K562 (cell line): ENCODE results near the gene NPAS3. TPM values are rescaled to one million over a fixed set of nuclear protein-coding genes. Genes with fewer than 3 reads are reported as not detected.

Experiments used
- ATAC-seq: fragments of 200-7000 bp; cut with Tn5 transposase; 3 replicates; pipeline ENCODE4 v1.9.1; 2020; ENCODE audit warnings: moderate library complexity
- BruUV-seq: library from RNA; stranded (reverse); fragments of 400-500 nt; replicated peaks from 2 replicates; lab custom pipeline; 2021; lab: Mats Ljungman, UMichigan
- CTCF ChIA-PET: fragments of 300-600 bp; formaldehyde crosslinking; extraction: SDS; loops from one replicate; lab custom pipeline; 2021; ENCODE audit warnings: low intra/inter-chr PET ratio; lab: Yijun Ruan, JAX
- POLR2A ChIA-PET: fragments of 300-600, 350-650 bp; sonication (Branson Sonifier 250); formaldehyde crosslinking; extraction: SDS; loops from one replicate; lab custom pipeline; 2021; ENCODE audit warnings: antibody characterized with exemption, inconsistent platforms; lab: Yijun Ruan, JAX
- DNase-seq, 4 experiments: peaks; one replicate each; pipeline versions ENCODE4 v3.0.0 to v3.0.0-alpha.2; 2011 to 2018; ENCODE audit warnings: low spot score in 3 of 4, mixed read lengths in 3 of 4; ENCODE audit errors: extremely low read depth in 1 of 4
- FAIRE-seq: peaks from 2 replicates; lab custom pipeline; 2011; peaks lifted over from hg19 to GRCh38; lab: Jason Lieb, UNC
- H2AFZ ChIP-seq: 2 replicates; pipeline ENCODE4 v1.6.0; 2011; ENCODE audit warnings: low read depth, low read length, control low read depth, inconsistent platforms
- H3K27ac ChIP-seq: fragments of 200-600 bp; 3 replicates; pipeline ENCODE4 v1.8.0; 2011; ENCODE audit warnings: low read depth, mild to moderate bottlenecking, control low read depth, inconsistent platforms, low read length, moderate library complexity, mixed read lengths; ENCODE audit errors: extremely low read depth
- H3K27me3 ChIP-seq, 2 experiments: fragments of 300-600 bp in 1 of 2; 2 replicates in 1 of 2; 3 replicates in 1 of 2; pipeline versions ENCODE4 v1.6.0 to v1.8.0; 2011; ENCODE audit warnings: inconsistent platforms in 2 of 2, low read length in 2 of 2, mild to moderate bottlenecking in 1 of 2, mixed read lengths in 1 of 2, moderate library complexity in 1 of 2; ENCODE audit not compliant: control insufficient read depth in 2 of 2, insufficient read depth in 2 of 2
- H3K36me3 ChIP-seq: fragments of 300-600 bp; 3 replicates; pipeline ENCODE4 v1.8.0; 2011; ENCODE audit warnings: mild to moderate bottlenecking, low read length, inconsistent platforms; ENCODE audit not compliant: control insufficient read depth, insufficient read depth
- H3K4me1 ChIP-seq, 2 experiments: fragments of 200-600 bp in 1 of 2; replicated peaks in 1 of 2; 2 replicates in 1 of 2; 3 replicates in 1 of 2; pipeline versions ENCODE4 v1.5.1 to v1.8.0; 2011; ENCODE audit warnings: inconsistent platforms in 2 of 2, low read length in 2 of 2, mild to moderate bottlenecking in 1 of 2, mixed read lengths in 1 of 2, moderate library complexity in 1 of 2; ENCODE audit not compliant: control insufficient read depth in 2 of 2, insufficient read depth in 2 of 2
- H3K4me2 ChIP-seq: 2 replicates; pipeline ENCODE4 v1.6.1; 2011; ENCODE audit warnings: low read length, control low read depth, inconsistent platforms, mixed read lengths; ENCODE audit not compliant: insufficient read depth
- H3K4me3 ChIP-seq: fragments of 200-600 bp; sonication (generic), shearing (Covaris generic); 2 replicates; pipeline ENCODE4 v1.5.1; 2016; ENCODE audit warnings: control low read depth, inconsistent platforms
- H3K79me2 ChIP-seq: fragments of 200-600 bp; 3 replicates; pipeline ENCODE4 v1.8.0; 2011; ENCODE audit warnings: low read length, inconsistent platforms; ENCODE audit not compliant: control insufficient read depth, insufficient read depth
- H3K9ac ChIP-seq, 2 experiments: 2 replicates each; pipeline versions ENCODE4 v1.6.0 to v1.6.1; 2011; ENCODE audit warnings: low read depth in 2 of 2, low read length in 2 of 2, control low read depth in 1 of 2, inconsistent platforms in 1 of 2, mild to moderate bottlenecking in 1 of 2, mixed read lengths in 1 of 2; ENCODE audit not compliant: insufficient read depth in 1 of 2
- H3K9me1 ChIP-seq: one replicate; pipeline ENCODE4 v1.6.0; 2011; ENCODE audit warnings: inconsistent platforms, mild to moderate bottlenecking, low read length, moderate library complexity; ENCODE audit not compliant: control insufficient read depth, insufficient read depth
- H3K9me3 ChIP-seq: replicated peaks from 2 replicates; pipeline ENCODE4 v1.5.1; 2011; ENCODE audit warnings: low read depth, low read length, inconsistent platforms; ENCODE audit not compliant: control insufficient read depth, insufficient read depth
- H4K20me1 ChIP-seq: replicated peaks from 2 replicates; pipeline ENCODE4 v1.6.1; 2011; ENCODE audit warnings: low read length, inconsistent platforms, mixed read lengths; ENCODE audit not compliant: control insufficient read depth, insufficient read depth
- CBFA2T3 ChIP-seq: fragments of 450-650 bp; IDR thresholded peaks from 2 replicates; pipeline ENCODE4 v1.6.1; 2017
- CEBPG ChIP-seq, 3 experiments: fragments of 200-800 bp in 1 of 3; sonication (Bioruptor generic) in 1 of 3; sonication (generic) in 1 of 3; formaldehyde crosslinking in 1 of 3; IDR thresholded peaks in 2 of 3; conservative IDR thresholded peaks in 1 of 3; 2 replicates each; pipeline versions ENCODE4 v1.6.1 to v1.8.0; 2016 to 2022; ENCODE audit warnings: missing compliant biosample characterization in 2 of 3, missing genetic modification characterization in 2 of 3, mild to moderate bottlenecking in 1 of 3, missing genetic modification reagents in 1 of 3
- CREB3L1 ChIP-seq: fragments of 450-650 bp; IDR thresholded peaks from 2 replicates; pipeline ENCODE4 v1.6.1; 2014; ENCODE audit warnings: low read depth, mild to moderate bottlenecking, moderate library complexity, borderline replicate concordance
- E2F4 ChIP-seq: sonication (generic); formaldehyde crosslinking; IDR thresholded peaks from 2 replicates; pipeline ENCODE4 v1.8.0; 2022; ENCODE audit warnings: mild to moderate bottlenecking, low read depth, missing genetic modification reagents
- PHF8 ChIP-seq: fragments of 200-600 bp; sonication (generic); IDR thresholded peaks from 2 replicates; pipeline ENCODE4 v1.6.1; 2012; ENCODE audit warnings: mixed run types, mild to moderate bottlenecking, inconsistent platforms, low read length, moderate library complexity, borderline replicate concordance
- POLR2A ChIP-seq: fragments of 450-650 bp; conservative IDR thresholded peaks from 2 replicates; pipeline ENCODE4 v1.6.1; 2016
- TEAD4 ChIP-seq, 2 experiments: sonication (generic) in 1 of 2; formaldehyde crosslinking in 1 of 2; IDR thresholded peaks; 2 replicates each; pipeline versions ENCODE4 v1.6.1 to v1.8.0; 2012 to 2022; ENCODE audit warnings: borderline replicate concordance in 1 of 2, inconsistent platforms in 1 of 2, low read length in 1 of 2, mild to moderate bottlenecking in 1 of 2, missing genetic modification reagents in 1 of 2
- ZKSCAN8 ChIP-seq: fragments of 200-800 bp; sonication (Bioruptor generic); IDR thresholded peaks from 2 replicates; pipeline ENCODE4 v1.6.1; 2016; ENCODE audit warnings: missing genetic modification characterization, missing compliant biosample characterization
- ZNF12 ChIP-seq: sonication (generic); formaldehyde crosslinking; IDR thresholded peaks from 2 replicates; pipeline ENCODE4 v1.4.0; 2020; ENCODE audit warnings: mild to moderate bottlenecking, missing genetic modification reagents
- WGBS: fragments of 100-300 bp; shearing (Covaris generic); methylation state at CpG from one replicate; pipeline ENCODE4 v1.1.6; 2016; ENCODE audit warnings: low coverage, mixed read lengths; ENCODE audit not compliant: insufficient coverage; ENCODE audit errors: missing lambda C conversion rate; 5-methylcytosine and 5-hydroxymethylcytosine counted together
- in situ Hi-C: fragments of 300-500 bp; cut with MboI; formaldehyde crosslinking; loops from 4 replicates; pipeline ENCODE4 v1.15.0; 2018; ENCODE audit warnings: inconsistent platforms, mixed read lengths
- intact Hi-C: fragments of 100-400 bp; cut with micrococcal nuclease; formaldehyde crosslinking; loops from 2 replicates; pipeline ENCODE4 v1.14.2; 2022
- polyA plus RNA-seq, 8 experiments: library from polyadenylated mRNA; depleted of rRNA in 4 of 8; stranded (reverse) in 5 of 8; unstranded in 3 of 8; fragments of >200 nt; fragmentation: Nextera tagmentation in 2 of 8; fragmentation: Illumina TruSeq in 1 of 8; extraction: Ambion mirVana in 2 of 8; extraction: Trizol in 1 of 8; gene quantifications; 2 replicates each; pipeline versions ENCODE4 v1.2.1 to v1.2.3, GENCODE V29; 2011 to 2014; ENCODE audit warnings: inconsistent platforms in 1 of 8, missing spikeins in 1 of 8
- total RNA-seq, 7 experiments: library from RNA; depleted of rRNA in 6 of 7; stranded (reverse); fragments of >200 nt in 6 of 7; fragmentation: Illumina TruSeq in 2 of 7; extraction: Trizol in 2 of 7; gene quantifications; 2 replicates each; pipeline versions ENCODE4 v1.2.1 to v1.2.3, GENCODE V29; 2011 to 2021; ENCODE audit warnings: low replicate concordance in 1 of 7

Gene NPAS3
- total and polyA plus RNA-seq, 9 of the 15 experiments (the other 6 are each of a cell fraction or from before 2014, with no cell fraction given), result 0.04 TPM; not detected in 8

DNA sequence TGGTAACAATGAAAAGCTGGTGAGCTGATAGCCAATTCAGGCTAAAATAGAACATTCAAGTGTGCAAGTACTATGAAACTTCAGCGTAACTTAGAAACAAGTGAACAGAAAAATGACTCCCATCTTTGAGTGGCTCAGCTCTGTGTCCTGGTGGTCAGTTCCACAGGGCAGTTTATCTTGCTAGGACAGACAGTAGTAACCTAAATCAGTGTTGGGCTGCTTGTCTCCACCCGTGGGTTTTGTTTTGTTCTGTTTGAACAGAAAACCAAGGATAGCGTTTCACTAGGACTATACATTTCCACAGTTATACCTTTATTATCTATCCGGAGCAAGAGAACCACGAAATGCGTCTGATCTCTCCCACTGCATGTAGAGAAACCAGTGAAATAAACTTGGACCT, 544.4 kb downstream of the NPAS3 start:
- DNase-seq (peak in 2 of 4 experiments; percentile 27 to 30), FAIRE-seq (peak; percentile 68), ATAC-seq (peak; percentile 64)
- peak overlapping the region; percentile 52; the same call in 1 of the 2 replicates for H3K4me2 ChIP-seq
- no peak overlapping the region for H3K9ac ChIP-seq
- H3K9me3 ChIP-seq, result no peaks in the 10 kb centered on the region
- no peaks in the 10 kb centered on the region for H3K27me3 ChIP-seq
- no peak overlapping the region for H3K4me3 ChIP-seq
- no peaks in the 10 kb centered on the region for H3K9me1 ChIP-seq
- TF ChIP-seq CEBPG (CRISPR knock-in tag; IDR thresholded peaks at IDR 0.05), result no peak
- TF ChIP-seq CEBPG (tag; conservative IDR thresholded peaks at IDR 0.05 in 1 of 2, IDR thresholded peaks at IDR 0.05 in 1 of 2), result no peak
- TF ChIP-seq TEAD4 (IDR thresholded peaks at IDR 0.05; ENCODE audit: low read length), result 0 out of 2 replicates have a peak, but pooled peaks have one; percentile 12
- TF ChIP-seq TEAD4 (CRISPR knock-in tag; IDR thresholded peaks at IDR 0.05; ENCODE audit: borderline replicate concordance), result no peak
- peak; percentile 53 for TF ChIP-seq CBFA2T3
- TF ChIP-seq, all 486 proteins: peak for 2
- WGBS, result 7% methylated on average over 6 of the region's 6 CpGs
- CTCF ChIA-PET, result no interaction called here
- Histone ChIP-seq H3K4me1 (peaks cover 0 to 23% of the 10 kb centered on the region in 2 experiments; a peak in 3 of 5 replicates), H3K79me2 (no peaks in the 10 kb centered on the region), H3K36me3 (no peaks in the 10 kb centered on the region), H3K27ac (peak overlapping the region; percentile 45; the same call in 2 of the 3 replicates), H4K20me1 (no peaks in the 10 kb centered on the region), H2AFZ (peak overlapping the region; percentile 59)
- no TSS peak for BruUV-seq
- intact Hi-C loops (no loop called here), in situ Hi-C loops (no loop called here)
- POLR2A ChIA-PET, result interaction anchor here (0.6 kb wide), 1 partner anchor 162 kb away, joined by 4 read pairs; no protein-coding TSS in a partner anchor

DNA sequence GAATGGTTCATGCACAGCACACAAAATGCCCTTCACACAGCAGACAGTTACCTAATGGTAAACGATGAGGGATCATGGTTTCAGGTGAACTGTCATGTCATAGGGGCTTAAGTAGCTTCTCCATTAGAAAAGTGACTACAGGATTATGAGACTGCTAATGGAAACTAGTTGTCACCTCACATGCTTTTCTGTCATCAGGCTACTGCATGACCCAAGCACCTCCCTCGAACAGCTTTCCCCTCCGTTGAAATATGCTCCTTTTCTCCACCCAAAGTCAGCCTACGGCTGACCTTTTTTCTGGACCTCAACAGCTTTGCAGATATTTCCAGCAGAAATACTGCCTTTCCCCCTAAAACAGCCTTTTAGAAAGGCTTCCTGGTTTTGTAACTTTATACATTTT, 544.9 kb downstream of the NPAS3 start:
- ATAC-seq, result peak; percentile 26; the same call in 1 of the 3 replicates
- in situ Hi-C loops, result no loop called here
- no TSS peak for BruUV-seq
- no peak for TF ChIP-seq E2F4 (CRISPR knock-in tag)
- TF ChIP-seq ZNF12 (CRISPR knock-in tag), result no peak
- no peak for TF ChIP-seq CREB3L1
- no peak for TF ChIP-seq PHF8
- no peak for TF ChIP-seq POLR2A
- peak; percentile 79 for TF ChIP-seq ZKSCAN8
- TF ChIP-seq, all 486 proteins: peak for 1
- Histone ChIP-seq H2AFZ (peak overlapping the region; percentile 59; the same call in 1 of the 2 replicates), H3K4me2 (peak overlapping the region; percentile 52; the same call in 1 of the 2 replicates), H3K4me3 (no peak overlapping the region), H3K9ac (no peak overlapping the region), H3K4me1 (peaks cover 0 to 23% of the 10 kb centered on the region in 2 experiments; a peak in 3 of 5 replicates), H3K36me3 (no peaks in the 10 kb centered on the region), H3K9me3 (no peaks in the 10 kb centered on the region), H3K27me3 (no peaks in the 10 kb centered on the region), H3K27ac (peak overlapping the region; percentile 45; the same call in 1 of the 3 replicates), H3K79me2 (no peaks in the 10 kb centered on the region), H3K9me1 (no peaks in the 10 kb centered on the region), H4K20me1 (no peaks in the 10 kb centered on the region)
- WGBS, result 5% methylated on average over 4 of the region's 4 CpGs
- intact Hi-C loops, result no loop called here
- ChIA-PET POLR2A (interaction anchor here (0.6 kb wide), 1 partner anchor 162 kb away, joined by 4 read pairs; no protein-coding TSS in a partner anchor), CTCF (no interaction called here)
- FAIRE-seq (peak; percentile 37), DNase-seq (no peak)
